Left renal cortex interstitium (tissue), 4 donors: ENCODE measurements around the gene CCDC3. TPM values are rescaled to one million over a fixed set of nuclear protein-coding genes. Genes with fewer than 3 reads are reported as not detected.
A peak's percentile ranks its signal among the peaks of the same experiment; 100 is the strongest.

Experiments used
- DNase-seq, 4 donors: peaks; one replicate each; pipeline ENCODE4 v3.0.0-alpha.2; 2013; ENCODE audit warnings: low read depth in 4 of 4, low spot score in 2 of 4, missing footprints in 1 of 4
- polyA plus RNA-seq, 4 donors: library from polyadenylated mRNA; unstranded; fragments of 120-200 nt; gene quantifications; one replicate each; pipeline ENCODE4 v1.2.1, GENCODE V29; 2013; ENCODE audit not compliant: insufficient read length in 4 of 4

The CCDC3 gene
- polyA plus RNA-seq, 4 donors = 10.7 to 15.0 (median 12.2) TPM

GRCh38 chr10:12928571-12928970 is 72.9 kb downstream of the CCDC3 start:
- no peak for DNase-seq

- no peak for DNase-seq
Observed at GRCh38 chr10:12927896-12928295, 73.6 kb downstream of the CCDC3 start.

- no peak for DNase-seq
Observed at GRCh38 chr10:12925845-12926244, 75.7 kb downstream of the CCDC3 start.

GRCh38 chr10:12924911-12925310 is 76.6 kb downstream of the CCDC3 start:
- no peak for DNase-seq

GRCh38 chr10:12922117-12922900 is 79.2 kb downstream of the CCDC3 start:
- no peak for DNase-seq

GRCh38 chr10:12921163-12921562 is 80.3 kb downstream of the CCDC3 start:
- DNase-seq = no peak

GRCh38 chr10:12919574-12919973 is 81.9 kb downstream of the CCDC3 start:
- no peak for DNase-seq

- no peak for DNase-seq
Observed at GRCh38 chr10:12916587-12916986, 84.9 kb downstream of the CCDC3 start.

- no peak for DNase-seq
Observed at GRCh38 chr10:12915637-12916168, 85.8 kb downstream of the CCDC3 start.

GRCh38 chr10:12914111-12914510 is 87.4 kb downstream of the CCDC3 start:
- DNase-seq = no peak

- no peak for DNase-seq
Observed at GRCh38 chr10:12911795-12912194, 89.7 kb downstream of the CCDC3 start.

GRCh38 chr10:12910835-12911234 is 90.7 kb downstream of the CCDC3 start:
- no peak for DNase-seq

- DNase-seq = no peak
Observed at GRCh38 chr10:12909836-12910185, 91.7 kb downstream of the CCDC3 start.

GRCh38 chr10:12909182-12909835 is 92.2 kb downstream of the CCDC3 start:
- no peak for DNase-seq

GRCh38 chr10:12908773-12909172 is 92.7 kb downstream of the CCDC3 start:
- no peak for DNase-seq

- DNase-seq = peak in 1 of 4 donors; percentile 58
Observed at GRCh38 chr10:12907656-12908055, 93.9 kb downstream of the CCDC3 start.

- no peak for DNase-seq
Observed at GRCh38 chr10:12906051-12906541, 95.4 kb downstream of the CCDC3 start.

GRCh38 chr10:12905067-12905466 is 96.4 kb downstream of the CCDC3 start:
- no peak for DNase-seq

GRCh38 chr10:12902851-12903358 is 98.6 kb downstream of the CCDC3 start:
- no peak for DNase-seq

- DNase-seq = peak in 3 of 4 donors; percentile 59 to 73 (median 67)
Observed at GRCh38 chr10:12902135-12902572, 99.4 kb downstream of the CCDC3 start.

- no peak for DNase-seq
Observed at GRCh38 chr10:12899546-12899945, 102.0 kb downstream of the CCDC3 start.
